Smooth muscle cell (in vitro differentiated cells): Measurements from ENCODE around the gene SEC14L2. TPM values are rescaled to one million over a fixed set of nuclear protein-coding genes. Genes with fewer than 3 reads are reported as not detected.

Experiments used
- DNase-seq: peaks from one replicate; lab custom pipeline; 2025; ENCODE audit not compliant: unreplicated experiment; lab: John Stamatoyannopoulos, UW
- H2AFZ ChIP-seq: fragments of 200-600 bp; sonication (generic); 2 replicates; pipeline ENCODE4 v1.6.0; 2016; ENCODE audit warnings: antibody characterized with exemption, low read depth, mild to moderate bottlenecking
- H3F3A ChIP-seq: fragments of 200-600 bp; sonication (generic); 2 replicates; pipeline ENCODE4 v1.6.0; 2017; ENCODE audit warnings: antibody characterized with exemption, low read depth
- H3K27ac ChIP-seq: fragments of 200-600 bp; sonication (generic); 2 replicates; pipeline ENCODE4 v1.5.1; 2016; ENCODE audit warnings: low read depth, mild to moderate bottlenecking
- H3K27me3 ChIP-seq: fragments of 200-600 bp; sonication (generic); 2 replicates; pipeline ENCODE4 v1.6.1; 2016; ENCODE audit warnings: low read depth, mild to moderate bottlenecking
- H3K36me3 ChIP-seq: fragments of 200-600 bp; sonication (generic); 2 replicates; pipeline ENCODE4 v1.5.1; 2016; ENCODE audit warnings: low read depth
- H3K4me1 ChIP-seq: fragments of 200-600 bp; sonication (generic); 2 replicates; pipeline ENCODE4 v1.5.1; 2016; ENCODE audit warnings: low read depth
- H3K4me2 ChIP-seq: fragments of 200-600 bp; sonication (generic); 2 replicates; pipeline ENCODE4 v1.6.0; 2016; ENCODE audit warnings: mild to moderate bottlenecking
- H3K4me3 ChIP-seq: fragments of 200-600 bp; sonication (generic); 2 replicates; pipeline ENCODE4 v1.5.1; 2016; ENCODE audit warnings: mild to moderate bottlenecking
- H3K79me2 ChIP-seq: fragments of 200-600 bp; sonication (generic); 2 replicates; pipeline ENCODE4 v1.6.0; 2016; ENCODE audit warnings: low read depth, mild to moderate bottlenecking
- H3K9ac ChIP-seq: fragments of 200-600 bp; sonication (generic); 2 replicates; pipeline ENCODE4 v1.6.0; 2016; ENCODE audit warnings: low read depth
- H3K9me3 ChIP-seq: fragments of 200-600 bp; sonication (generic); replicated peaks from 2 replicates; pipeline ENCODE4 v1.5.1; 2016; ENCODE audit warnings: low read depth
- H4K20me1 ChIP-seq: fragments of 200-600 bp; sonication (generic); 2 replicates; pipeline ENCODE4 v1.6.0; 2016; ENCODE audit warnings: low read depth
- CTCF ChIP-seq: fragments of 200-600 bp; sonication (generic); IDR thresholded peaks from 2 replicates; pipeline ENCODE4 v1.5.1; 2017; ENCODE audit warnings: borderline replicate concordance, mild to moderate bottlenecking, antibody characterized with exemption; ENCODE audit not compliant: insufficient read depth, poor library complexity, severe bottlenecking
- WGBS: methylation state at CpG from one replicate; pipeline ENCODE4 v1.1.7; 2016; ENCODE audit warnings: low lambda C conversion rate; 5-methylcytosine and 5-hydroxymethylcytosine counted together
- polyA plus RNA-seq: library from polyadenylated mRNA; unstranded; fragments of >200 nt; fragmentation: Nextera tagmentation; extraction: Ambion mirVana; gene quantifications from 2 replicates; pipeline ENCODE4 v1.2.1, GENCODE V29; 2016
- total RNA-seq: library from RNA; depleted of rRNA; stranded (reverse); fragments of >200 nt; gene quantifications from 2 replicates; pipeline ENCODE4 v1.2.3, GENCODE V29; 2014

Gene SEC14L2
- total and polyA plus RNA-seq, 2 experiments from 2014 or later = 8.2 to 15.1 TPM

GRCh38 chr22:30432520-30432919 is 35.7 kb downstream of the SEC14L2 start:
- no peaks in the 10 kb centered on the region for H3K9me3 ChIP-seq
- no peaks in the 10 kb centered on the region for H3K79me2 ChIP-seq
- H2AFZ ChIP-seq = no peak overlapping the region
- H3K4me3 ChIP-seq = no peak overlapping the region
- H3K4me1 ChIP-seq = no peaks in the 10 kb centered on the region
- no peak for DNase-seq
- no peak overlapping the region for H3K4me2 ChIP-seq
- no peak for TF ChIP-seq CTCF
- no peaks in the 10 kb centered on the region for H3K27me3 ChIP-seq
- WGBS = 52% methylated on average over 2 of the region's 2 CpGs
- no peaks in the 10 kb centered on the region for H3F3A ChIP-seq
- H3K27ac ChIP-seq = no peak overlapping the region
- no peaks in the 10 kb centered on the region for H3K36me3 ChIP-seq
- H3K9ac ChIP-seq = no peak overlapping the region
- H4K20me1 ChIP-seq = no peaks in the 10 kb centered on the region

DNA sequence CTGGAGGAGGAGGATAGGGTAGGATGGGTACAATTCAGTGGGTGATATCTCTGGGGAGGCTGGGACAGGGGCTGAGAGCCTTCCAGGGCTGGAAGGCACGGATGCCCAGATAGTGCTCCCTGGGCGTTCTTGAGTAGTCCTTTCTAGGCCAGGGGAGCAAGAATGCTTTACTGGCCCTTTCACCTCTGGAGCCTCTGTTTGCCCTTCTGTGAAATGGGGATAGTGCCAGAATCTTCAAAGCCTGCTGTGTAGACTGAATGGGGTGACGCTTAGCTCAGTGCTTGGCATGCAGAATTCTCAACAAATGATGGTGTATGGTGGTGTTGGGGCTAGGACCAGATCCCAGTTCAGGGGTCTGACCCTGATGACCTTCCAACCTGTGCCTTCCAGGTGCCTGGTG is 36.4 kb downstream of the SEC14L2 start:
- no peak for DNase-seq
- Histone ChIP-seq H3K36me3 (no peaks in the 10 kb centered on the region), H3K4me1 (no peaks in the 10 kb centered on the region), H3K9me3 (no peaks in the 10 kb centered on the region), H3K27ac (no peak overlapping the region), H2AFZ (no peak overlapping the region), H3F3A (no peaks in the 10 kb centered on the region), H3K4me2 (no peak overlapping the region), H3K4me3 (no peak overlapping the region), H4K20me1 (no peaks in the 10 kb centered on the region), H3K79me2 (no peaks in the 10 kb centered on the region), H3K9ac (no peak overlapping the region), H3K27me3 (no peaks in the 10 kb centered on the region)
- TF ChIP-seq CTCF = no peak
- WGBS = 92% methylated on average over 3 of the region's 3 CpGs

DNA sequence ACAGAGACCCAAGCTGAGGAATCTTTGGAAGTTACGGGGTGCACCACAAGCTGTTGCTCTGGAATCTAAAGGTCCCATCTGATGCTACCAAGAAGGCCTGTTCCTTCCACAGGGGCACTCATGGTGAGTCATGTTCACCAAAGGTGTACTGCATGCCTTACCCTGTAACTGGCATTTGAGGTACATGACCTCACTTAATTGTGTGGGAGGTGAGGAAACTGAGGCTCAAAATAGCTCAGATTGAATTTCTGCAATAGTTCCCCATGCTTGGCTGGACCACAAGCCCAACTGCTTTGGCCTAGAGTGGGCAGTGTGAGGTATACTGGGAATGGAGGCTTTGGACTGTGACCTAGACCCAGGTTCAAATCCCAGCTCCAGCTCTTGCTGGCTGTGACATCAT is 37.0 kb downstream of the SEC14L2 start:
- no peaks in the 10 kb centered on the region for H4K20me1 ChIP-seq
- no peaks in the 10 kb centered on the region for H3K4me1 ChIP-seq
- no peak overlapping the region for H2AFZ ChIP-seq
- H3K79me2 ChIP-seq = no peaks in the 10 kb centered on the region
- no peaks in the 10 kb centered on the region for H3F3A ChIP-seq
- TF ChIP-seq CTCF = no peak
- no peak overlapping the region for H3K4me2 ChIP-seq
- WGBS = 100% methylated on average over 1 of the region's 1 CpG
- no peak overlapping the region for H3K4me3 ChIP-seq
- H3K9me3 ChIP-seq = no peaks in the 10 kb centered on the region
- H3K9ac ChIP-seq = no peak overlapping the region
- DNase-seq = no peak
- no peaks in the 10 kb centered on the region for H3K27me3 ChIP-seq
- H3K36me3 ChIP-seq = no peaks in the 10 kb centered on the region
- no peak overlapping the region for H3K27ac ChIP-seq

GRCh38 chr22:30434843-30435242 is 38.0 kb downstream of the SEC14L2 start:
- Histone ChIP-seq H3K9ac (no peak overlapping the region), H3F3A (no peaks in the 10 kb centered on the region), H4K20me1 (no peaks in the 10 kb centered on the region), H3K4me2 (no peak overlapping the region), H3K9me3 (no peaks in the 10 kb centered on the region), H3K36me3 (no peaks in the 10 kb centered on the region), H3K4me1 (no peaks in the 10 kb centered on the region), H3K4me3 (no peak overlapping the region), H3K27ac (no peak overlapping the region), H2AFZ (peak overlapping the region; percentile 1), H3K27me3 (no peaks in the 10 kb centered on the region), H3K79me2 (no peaks in the 10 kb centered on the region)
- TF ChIP-seq CTCF = no peak
- DNase-seq = no peak
- 50% methylated on average over 1 of the region's 1 CpG for whole genome bisulfite sequencing
